ENCODE measurements around the gene HAGHL.

DNA sequence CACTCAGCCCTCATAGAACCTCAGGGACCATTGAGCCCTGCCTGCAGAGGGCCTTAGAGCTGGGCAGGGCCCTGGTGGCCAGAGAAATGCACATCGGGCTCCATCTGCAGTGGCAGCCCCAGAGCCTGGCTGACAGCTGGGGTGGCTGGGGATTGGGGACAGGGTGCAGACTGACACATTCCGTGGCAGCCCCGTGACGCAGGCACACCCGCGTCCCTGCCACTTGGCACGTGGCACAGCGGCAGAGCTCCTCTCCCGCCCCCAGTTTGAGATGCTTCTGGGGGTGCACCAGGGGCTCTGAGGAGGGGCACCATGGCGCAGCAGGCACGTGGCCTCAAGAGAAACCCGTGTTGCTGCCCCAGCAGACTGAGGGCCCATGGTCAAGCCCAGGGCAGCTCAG, 23.5 kb upstream of the HAGHL start:
- no peak for TF ChIP-seq POLR2A (IDR thresholded peaks at IDR 0.05; ENCODE audit: low read depth, low read length)
- TF ChIP-seq POLR2AphosphoS5 (IDR thresholded peaks at IDR 0.05; ENCODE audit: low read depth, low read length), result no peak
- TF ChIP-seq TAF1 (IDR thresholded peaks at IDR 0.05; ENCODE audit: low read depth, low read length), result no peak

Measured in GM12891 (cell line).